Mucosa of gallbladder (tissue), 1 donor: ENCODE results near the gene YEATS4. TPM values are rescaled to one million over a fixed set of nuclear protein-coding genes. Genes with fewer than 3 reads are reported as not detected.

Source experiments
- DNase-seq: peaks from one replicate; pipeline ENCODE4 v3.0.0-alpha.2; 2020; ENCODE audit warnings: low spot score
- total RNA-seq: library from RNA; stranded (reverse); gene quantifications from one replicate; pipeline ENCODE4 v1.2.1, GENCODE V29; 2021
- donor health status: DM: no; HTN: no; CAD: no.

YEATS4 gene
- total RNA-seq, 1 donor from 2014 or later = 12.7 TPM

GRCh38 chr12:69392179-69392928 lies 32.8 kb downstream of the YEATS4 start:
- DNase-seq = no peak

GRCh38 chr12:69396041-69396440 lies 36.5 kb downstream of the YEATS4 start:
- DNase-seq = no peak

- DNase-seq = no peak
Measured at GRCh38 chr12:69396963-69397362, 37.4 kb downstream of the YEATS4 start.

GRCh38 chr12:69397978-69398377 lies 38.4 kb downstream of the YEATS4 start:
- DNase-seq = no peak

GRCh38 chr12:69401940-69402339 lies 42.4 kb downstream of the YEATS4 start:
- no peak for DNase-seq

- DNase-seq = no peak
Measured at GRCh38 chr12:69404851-69405565, 45.5 kb downstream of the YEATS4 start.

GRCh38 chr12:69405566-69405865 lies 46.0 kb downstream of the YEATS4 start:
- peak; percentile 22 for DNase-seq

GRCh38 chr12:69406217-69406616 lies 46.7 kb downstream of the YEATS4 start:
- DNase-seq = no peak

- no peak for DNase-seq
Measured at GRCh38 chr12:69410571-69410970, 51.0 kb downstream of the YEATS4 start.

GRCh38 chr12:69412655-69413054 lies 53.1 kb downstream of the YEATS4 start:
- DNase-seq = no peak

- DNase-seq = peak; percentile 59
Measured at GRCh38 chr12:69415471-69416275, 56.1 kb downstream of the YEATS4 start.

- no peak for DNase-seq
Measured at GRCh38 chr12:69417231-69417630, 57.7 kb downstream of the YEATS4 start.

- no peak for DNase-seq
Measured at GRCh38 chr12:69417741-69418167, 58.2 kb downstream of the YEATS4 start.

- no peak for DNase-seq
Measured at GRCh38 chr12:69419701-69420100, 60.2 kb downstream of the YEATS4 start.

GRCh38 chr12:69421548-69421947 lies 62.0 kb downstream of the YEATS4 start:
- no peak for DNase-seq

- no peak for DNase-seq
Measured at GRCh38 chr12:69423037-69423905, 63.7 kb downstream of the YEATS4 start.

- no peak for DNase-seq
Measured at GRCh38 chr12:69425417-69425816, 65.9 kb downstream of the YEATS4 start.

- no peak for DNase-seq
Measured at GRCh38 chr12:69428351-69429073, 69.0 kb downstream of the YEATS4 start.

GRCh38 chr12:69430942-69431590 lies 71.5 kb downstream of the YEATS4 start:
- DNase-seq = no peak

GRCh38 chr12:69431591-69432222 lies 72.2 kb downstream of the YEATS4 start:
- no peak for DNase-seq
